HCT116 (cell line): ENCODE results near the gene PBX1. TPM values are rescaled to one million over a fixed set of nuclear protein-coding genes. Genes with fewer than 3 reads are reported as not detected.

Experiments
- ATAC-seq: fragments of 200-7000 bp; cut with Tn5 transposase; 2 replicates; pipeline ENCODE4 v1.9.1; 2020; ENCODE audit warnings: mild to moderate bottlenecking, moderate library complexity
- BruUV-seq: library from RNA; stranded (reverse); fragments of 400-500 nt; replicated peaks from 2 replicates; lab custom pipeline; 2021; lab: Mats Ljungman, UMichigan
- CTCF ChIA-PET: fragments of 300-600 bp; sonication (Branson Sonifier 250); formaldehyde crosslinking; loops from one replicate; lab custom pipeline; 2021; ENCODE audit warnings: antibody characterized with exemption; lab: Charles Lee
- POLR2A ChIA-PET: fragments of 300-600, 350-600 bp; sonication (Branson Sonifier 250); formaldehyde crosslinking; loops from one replicate; lab custom pipeline; 2021; ENCODE audit warnings: antibody characterized with exemption; lab: Charles Lee
- RAD21 ChIA-PET, 2 experiments: fragments of 300-600 bp; sonication (Branson Sonifier 250); formaldehyde crosslinking; loops; one replicate each; lab custom pipeline; 2023; ENCODE audit warnings: low total read pairs in 2 of 2; ENCODE audit not compliant: uncharacterized antibody in 2 of 2, unreplicated experiment in 2 of 2, low non-redundant PET in 1 of 2; lab: Charles Lee
- DNase-seq: peaks from one replicate; pipeline ENCODE4 v3.0.0-alpha.2; 2010; ENCODE audit warnings: low read depth, low spot score
- H2AFZ ChIP-seq: fragments of 200-600 bp; shearing (Covaris generic), sonication (generic); 2 replicates; pipeline ENCODE4 v1.6.1; 2017; ENCODE audit warnings: low read depth, mixed run types, mixed read lengths, antibody characterized with exemption, low read length; ENCODE audit not compliant: poor library complexity, severe bottlenecking
- H3K27ac ChIP-seq: 2 replicates; pipeline ENCODE4 v1.5.1; 2012; ENCODE audit warnings: low read depth, low read length
- H3K27me3 ChIP-seq: fragments of 200-600 bp; sonication (generic); 2 replicates; pipeline ENCODE4 v1.6.1; 2016; ENCODE audit warnings: mixed run types, low read length, mixed read lengths; ENCODE audit not compliant: insufficient read depth
- H3K36me3 ChIP-seq, 2 experiments: fragments of 200-500 bp in 1 of 2; fragments of 200-600 bp in 1 of 2; sonication (Bioruptor generic) in 1 of 2; sonication (generic) in 1 of 2; 2 replicates each; pipeline versions ENCODE4 v1.5.1 to v1.6.1; 2014 to 2016; ENCODE audit warnings: low read length in 2 of 2, inconsistent platforms in 1 of 2, mixed read lengths in 1 of 2, mixed run types in 1 of 2; ENCODE audit not compliant: insufficient read depth in 2 of 2, control insufficient read depth in 1 of 2
- H3K4me1 ChIP-seq, 2 experiments: fragments of 200-600 bp in 1 of 2; sonication (generic) in 1 of 2; 2 replicates each; pipeline versions ENCODE4 v1.5.1 to v1.6.1; 2012 to 2017; ENCODE audit warnings: low read length in 2 of 2, inconsistent platforms in 1 of 2, mild to moderate bottlenecking in 1 of 2, mixed read lengths in 1 of 2, mixed run types in 1 of 2, moderate library complexity in 1 of 2; ENCODE audit not compliant: insufficient read depth in 2 of 2, control insufficient read depth in 1 of 2
- H3K4me2 ChIP-seq: fragments of 200-600 bp; sonication (generic); 2 replicates; pipeline ENCODE4 v1.6.1; 2017; ENCODE audit warnings: mixed run types, low read length, mixed read lengths
- H3K4me3 ChIP-seq, 2 experiments: fragments of 200-600 bp in 1 of 2; sonication (generic) in 1 of 2; replicated peaks in 1 of 2; 2 replicates each; pipeline ENCODE4 v1.5.1; 2011 to 2016; ENCODE audit warnings: low read length in 2 of 2, control low read depth in 1 of 2, low read depth in 1 of 2, mild to moderate bottlenecking in 1 of 2, mixed read lengths in 1 of 2, mixed run types in 1 of 2
- H3K79me2 ChIP-seq: fragments of 200-600 bp; sonication (generic); 2 replicates; pipeline ENCODE4 v1.6.1; 2017; ENCODE audit warnings: mild to moderate bottlenecking, mixed run types, low read length, moderate library complexity, mixed read lengths; ENCODE audit not compliant: insufficient read depth
- H3K9ac ChIP-seq: fragments of 200-600 bp; sonication (generic); 2 replicates; pipeline ENCODE4 v1.6.1; 2016; ENCODE audit warnings: low read length, mixed read lengths
- H3K9me2 ChIP-seq: fragments of 200-600 bp; sonication (generic), shearing (Covaris generic); 2 replicates; pipeline ENCODE4 v1.6.1; 2017; ENCODE audit warnings: mixed run types, mild to moderate bottlenecking, moderate library complexity; ENCODE audit not compliant: insufficient read depth
- H3K9me3 ChIP-seq, 2 experiments: fragments of 200-500 bp in 1 of 2; fragments of 200-600 bp in 1 of 2; sonication (Bioruptor generic) in 1 of 2; sonication (generic) in 1 of 2; 2 replicates each; pipeline ENCODE4 v1.6.1; 2014 to 2017; ENCODE audit warnings: low read length in 2 of 2, mixed read lengths in 2 of 2, inconsistent platforms in 1 of 2, low read depth in 1 of 2, mild to moderate bottlenecking in 1 of 2, mixed run types in 1 of 2, moderate library complexity in 1 of 2; ENCODE audit not compliant: control insufficient read depth in 1 of 2, insufficient read depth in 1 of 2
- H4K20me1 ChIP-seq: fragments of 200-600 bp; sonication (generic), shearing (Covaris generic); 2 replicates; pipeline ENCODE4 v1.6.1; 2017; ENCODE audit warnings: mixed run types, mild to moderate bottlenecking, moderate library complexity; ENCODE audit not compliant: insufficient read depth
- CBX3 ChIP-seq: IDR thresholded peaks from 2 replicates; pipeline ENCODE4 v1.6.1; 2012; ENCODE audit warnings: low read depth
- EGR1 ChIP-seq: IDR thresholded peaks from 2 replicates; pipeline ENCODE4 v1.6.1; 2012; ENCODE audit warnings: low read depth
- ELF1 ChIP-seq: IDR thresholded peaks from 2 replicates; pipeline ENCODE4 v1.6.1; 2012; ENCODE audit warnings: low read depth, borderline replicate concordance
- EZH2 ChIP-seq: fragments of 200-600 bp; sonication (generic); IDR thresholded peaks from 2 replicates; pipeline ENCODE4 v1.6.1; 2017; ENCODE audit warnings: antibody characterized with exemption, mixed run types
- FOSL1 ChIP-seq: IDR thresholded peaks from 2 replicates; pipeline ENCODE4 v1.6.1; 2012; ENCODE audit warnings: low read depth
- JUND ChIP-seq: IDR thresholded peaks from 2 replicates; pipeline ENCODE4 v1.6.1; 2012
- POLR2A ChIP-seq: IDR thresholded peaks from 2 replicates; pipeline ENCODE4 v1.7.0; 2011; ENCODE audit warnings: borderline replicate concordance; ENCODE audit not compliant: insufficient read depth, insufficient read length; ENCODE audit errors: extremely low read depth
- RAD21 ChIP-seq: IDR thresholded peaks from 2 replicates; pipeline ENCODE4 v1.6.1; 2012; ENCODE audit warnings: low read depth, mild to moderate bottlenecking
- SIN3A ChIP-seq: IDR thresholded peaks from 2 replicates; pipeline ENCODE4 v1.6.1; 2012; ENCODE audit warnings: low read depth
- SRF ChIP-seq: IDR thresholded peaks from 2 replicates; pipeline ENCODE4 v1.6.1; 2012; ENCODE audit warnings: low read depth
- TCF7L2 ChIP-seq: IDR thresholded peaks from 2 replicates; pipeline ENCODE4 v1.7.0; 2011; ENCODE audit warnings: borderline replicate concordance, inconsistent platforms; ENCODE audit not compliant: insufficient read depth, insufficient read length; ENCODE audit errors: extremely low read depth
- YY1 ChIP-seq: IDR thresholded peaks from 2 replicates; pipeline ENCODE4 v1.6.1; 2011; ENCODE audit warnings: low read length, low read depth, moderate library complexity, mild to moderate bottlenecking; ENCODE audit not compliant: insufficient replicate concordance; ENCODE audit errors: extremely low read depth
- ZFX ChIP-seq: fragments of 450-650 bp; IDR thresholded peaks from 2 replicates; pipeline ENCODE4 v1.6.1; 2017
- ZNF274 ChIP-seq: fragments of 200-500 bp; sonication (Bioruptor generic); IDR thresholded peaks from 2 replicates; pipeline ENCODE4 v1.6.1; 2014; ENCODE audit warnings: mild to moderate bottlenecking, low read depth, low read length, inconsistent platforms
- intact Hi-C: fragments of 100-400 bp; cut with micrococcal nuclease; formaldehyde crosslinking; loops from 2 replicates; pipeline ENCODE4 v1.10.0; 2022
- total RNA-seq: library from RNA; stranded (reverse); gene quantifications from one replicate; pipeline ENCODE4 v1.2.1, GENCODE V29; 2021; ENCODE audit not compliant: unreplicated experiment
- TF ChIP-seq, protein P1 (sequence below): IDR thresholded peaks from 2 replicates; pipeline ENCODE4 v1.6.1; 2011; ENCODE audit warnings: mild to moderate bottlenecking, low read length, moderate library complexity; ENCODE audit not compliant: insufficient replicate concordance; ENCODE audit errors: extremely low read depth
- TF ChIP-seq, protein P2 (sequence below): IDR thresholded peaks from 2 replicates; pipeline ENCODE4 v1.6.1; 2012
- TF ChIP-seq, protein P3 (sequence below), 3 experiments: fragments of 200-600 bp in 1 of 3; sonication (generic) in 1 of 3; IDR thresholded peaks in 2 of 3; conservative IDR thresholded peaks in 1 of 3; 2 replicates each; pipeline ENCODE4 v1.5.1; 2012 to 2017; ENCODE audit warnings: low read depth in 2 of 3, low read length in 2 of 3, antibody characterized with exemption in 1 of 3, borderline replicate concordance in 1 of 3, control low read depth in 1 of 3, mild to moderate bottlenecking in 1 of 3, mixed read lengths in 1 of 3, mixed run types in 1 of 3, moderate library complexity in 1 of 3; ENCODE audit not compliant: insufficient read depth in 1 of 3
- TF ChIP-seq, protein P4 (sequence below): IDR thresholded peaks from 2 replicates; pipeline ENCODE4 v1.6.1; 2012; ENCODE audit warnings: low read depth
- TF ChIP-seq, protein P5 (sequence below): IDR thresholded peaks from 2 replicates; pipeline ENCODE4 v1.6.1; 2012

The PBX1 gene
- total RNA-seq, 1 experiment from 2014 or later = 29.6 TPM

DNA sequence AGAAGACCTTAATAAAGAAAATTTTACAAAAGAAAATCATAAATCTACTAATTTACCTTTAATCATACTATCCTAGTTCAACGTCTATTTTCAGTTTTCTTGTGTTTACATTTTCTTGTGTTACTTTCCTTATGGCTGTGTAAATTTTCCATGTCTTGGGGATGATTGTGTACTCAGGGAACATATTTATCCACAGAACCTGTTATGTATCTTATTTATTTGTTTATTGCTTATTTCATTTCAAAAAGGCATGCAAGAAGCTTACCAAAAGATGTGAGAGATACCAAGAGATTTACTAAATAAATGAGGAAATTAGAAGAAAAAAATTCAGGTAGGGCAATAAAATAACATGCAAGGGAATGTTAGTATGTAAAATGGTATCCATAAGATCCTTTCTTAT, 22.8 kb downstream of the PBX1 start:
- no peaks in the 10 kb centered on the region for H3K36me3 ChIP-seq
- H3K4me1 ChIP-seq = no peaks in the 10 kb centered on the region
- intact Hi-C loops = no loop called here
- H3K79me2 ChIP-seq = no peaks in the 10 kb centered on the region
- no peak overlapping the region for H2AFZ ChIP-seq
- DNase-seq = no peak
- ATAC-seq = no peak
- no peaks in the 10 kb centered on the region for H4K20me1 ChIP-seq
- ChIA-PET CTCF (no interaction called here), POLR2A (no interaction called here), RAD21 (no interaction called here)
- BruUV-seq = no TSS peak
- no peaks in the 10 kb centered on the region for H3K9me2 ChIP-seq
- TF ChIP-seq, protein P1, sequence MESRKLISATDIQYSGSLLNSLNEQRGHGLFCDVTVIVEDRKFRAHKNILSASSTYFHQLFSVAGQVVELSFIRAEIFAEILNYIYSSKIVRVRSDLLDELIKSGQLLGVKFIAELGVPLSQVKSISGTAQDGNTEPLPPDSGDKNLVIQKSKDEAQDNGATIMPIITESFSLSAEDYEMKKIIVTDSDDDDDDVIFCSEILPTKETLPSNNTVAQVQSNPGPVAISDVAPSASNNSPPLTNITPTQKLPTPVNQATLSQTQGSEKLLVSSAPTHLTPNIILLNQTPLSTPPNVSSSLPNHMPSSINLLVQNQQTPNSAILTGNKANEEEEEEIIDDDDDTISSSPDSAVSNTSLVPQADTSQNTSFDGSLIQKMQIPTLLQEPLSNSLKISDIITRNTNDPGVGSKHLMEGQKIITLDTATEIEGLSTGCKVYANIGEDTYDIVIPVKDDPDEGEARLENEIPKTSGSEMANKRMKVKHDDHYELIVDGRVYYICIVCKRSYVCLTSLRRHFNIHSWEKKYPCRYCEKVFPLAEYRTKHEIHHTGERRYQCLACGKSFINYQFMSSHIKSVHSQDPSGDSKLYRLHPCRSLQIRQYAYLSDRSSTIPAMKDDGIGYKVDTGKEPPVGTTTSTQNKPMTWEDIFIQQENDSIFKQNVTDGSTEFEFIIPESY = no peak
- TF ChIP-seq, protein P2, sequence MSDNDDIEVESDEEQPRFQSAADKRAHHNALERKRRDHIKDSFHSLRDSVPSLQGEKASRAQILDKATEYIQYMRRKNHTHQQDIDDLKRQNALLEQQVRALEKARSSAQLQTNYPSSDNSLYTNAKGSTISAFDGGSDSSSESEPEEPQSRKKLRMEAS = no peak
- no peak for TF ChIP-seq SIN3A
- no peak for TF ChIP-seq ZFX
- no peak for TF ChIP-seq POLR2A
- no peak for TF ChIP-seq RAD21
- no peak for TF ChIP-seq FOSL1
- no peak for TF ChIP-seq TCF7L2
- no peak for TF ChIP-seq EZH2
- no peak for TF ChIP-seq EGR1
- no peak for TF ChIP-seq YY1
- no peak for TF ChIP-seq ELF1
- no peak for TF ChIP-seq JUND
- TF ChIP-seq, protein P3, sequence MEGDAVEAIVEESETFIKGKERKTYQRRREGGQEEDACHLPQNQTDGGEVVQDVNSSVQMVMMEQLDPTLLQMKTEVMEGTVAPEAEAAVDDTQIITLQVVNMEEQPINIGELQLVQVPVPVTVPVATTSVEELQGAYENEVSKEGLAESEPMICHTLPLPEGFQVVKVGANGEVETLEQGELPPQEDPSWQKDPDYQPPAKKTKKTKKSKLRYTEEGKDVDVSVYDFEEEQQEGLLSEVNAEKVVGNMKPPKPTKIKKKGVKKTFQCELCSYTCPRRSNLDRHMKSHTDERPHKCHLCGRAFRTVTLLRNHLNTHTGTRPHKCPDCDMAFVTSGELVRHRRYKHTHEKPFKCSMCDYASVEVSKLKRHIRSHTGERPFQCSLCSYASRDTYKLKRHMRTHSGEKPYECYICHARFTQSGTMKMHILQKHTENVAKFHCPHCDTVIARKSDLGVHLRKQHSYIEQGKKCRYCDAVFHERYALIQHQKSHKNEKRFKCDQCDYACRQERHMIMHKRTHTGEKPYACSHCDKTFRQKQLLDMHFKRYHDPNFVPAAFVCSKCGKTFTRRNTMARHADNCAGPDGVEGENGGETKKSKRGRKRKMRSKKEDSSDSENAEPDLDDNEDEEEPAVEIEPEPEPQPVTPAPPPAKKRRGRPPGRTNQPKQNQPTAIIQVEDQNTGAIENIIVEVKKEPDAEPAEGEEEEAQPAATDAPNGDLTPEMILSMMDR (IDR thresholded peaks at IDR 0.05 in 2 of 3, conservative IDR thresholded peaks at IDR 0.05 in 1 of 3; ENCODE audit: borderline replicate concordance in 1 of 3, insufficient read depth in 1 of 3, low read depth in 2 of 3, low read length in 2 of 3) = no peak
- TF ChIP-seq, protein P4, sequence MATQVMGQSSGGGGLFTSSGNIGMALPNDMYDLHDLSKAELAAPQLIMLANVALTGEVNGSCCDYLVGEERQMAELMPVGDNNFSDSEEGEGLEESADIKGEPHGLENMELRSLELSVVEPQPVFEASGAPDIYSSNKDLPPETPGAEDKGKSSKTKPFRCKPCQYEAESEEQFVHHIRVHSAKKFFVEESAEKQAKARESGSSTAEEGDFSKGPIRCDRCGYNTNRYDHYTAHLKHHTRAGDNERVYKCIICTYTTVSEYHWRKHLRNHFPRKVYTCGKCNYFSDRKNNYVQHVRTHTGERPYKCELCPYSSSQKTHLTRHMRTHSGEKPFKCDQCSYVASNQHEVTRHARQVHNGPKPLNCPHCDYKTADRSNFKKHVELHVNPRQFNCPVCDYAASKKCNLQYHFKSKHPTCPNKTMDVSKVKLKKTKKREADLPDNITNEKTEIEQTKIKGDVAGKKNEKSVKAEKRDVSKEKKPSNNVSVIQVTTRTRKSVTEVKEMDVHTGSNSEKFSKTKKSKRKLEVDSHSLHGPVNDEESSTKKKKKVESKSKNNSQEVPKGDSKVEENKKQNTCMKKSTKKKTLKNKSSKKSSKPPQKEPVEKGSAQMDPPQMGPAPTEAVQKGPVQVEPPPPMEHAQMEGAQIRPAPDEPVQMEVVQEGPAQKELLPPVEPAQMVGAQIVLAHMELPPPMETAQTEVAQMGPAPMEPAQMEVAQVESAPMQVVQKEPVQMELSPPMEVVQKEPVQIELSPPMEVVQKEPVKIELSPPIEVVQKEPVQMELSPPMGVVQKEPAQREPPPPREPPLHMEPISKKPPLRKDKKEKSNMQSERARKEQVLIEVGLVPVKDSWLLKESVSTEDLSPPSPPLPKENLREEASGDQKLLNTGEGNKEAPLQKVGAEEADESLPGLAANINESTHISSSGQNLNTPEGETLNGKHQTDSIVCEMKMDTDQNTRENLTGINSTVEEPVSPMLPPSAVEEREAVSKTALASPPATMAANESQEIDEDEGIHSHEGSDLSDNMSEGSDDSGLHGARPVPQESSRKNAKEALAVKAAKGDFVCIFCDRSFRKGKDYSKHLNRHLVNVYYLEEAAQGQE = no peak
- no peak for TF ChIP-seq CBX3
- TF ChIP-seq, protein P5, sequence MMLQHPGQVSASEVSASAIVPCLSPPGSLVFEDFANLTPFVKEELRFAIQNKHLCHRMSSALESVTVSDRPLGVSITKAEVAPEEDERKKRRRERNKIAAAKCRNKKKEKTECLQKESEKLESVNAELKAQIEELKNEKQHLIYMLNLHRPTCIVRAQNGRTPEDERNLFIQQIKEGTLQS = no peak
- TF ChIP-seq SRF = no peak
- no peak for TF ChIP-seq ZNF274
- no peak overlapping the region for H3K9ac ChIP-seq
- no peaks in the 10 kb centered on the region for H3K27me3 ChIP-seq
- no peaks in the 10 kb centered on the region for H3K9me3 ChIP-seq
- H3K27ac ChIP-seq = no peak overlapping the region
- no peak overlapping the region for H3K4me2 ChIP-seq
- no peak overlapping the region for H3K4me3 ChIP-seq
